HTR-8/SVneo (cell line): ENCODE results near the gene CHST14.
"Not testable (repeated sequence)": the region's sequence is repeated elsewhere in the genome, so short reads cannot be mapped to it uniquely, and the experiment has no call there.

Experiments
- DNase-seq: peaks from one replicate; pipeline ENCODE4 v3.0.0; 2011; ENCODE audit warnings: low spot score, mixed read lengths; ENCODE audit not compliant: insufficient read length
- FAIRE-seq: peaks from 2 replicates; lab custom pipeline; 2011; peaks lifted over from hg19 to GRCh38; lab: Jason Lieb, UNC

The CHST14 gene

GRCh38 chr15:40439960-40440742 lies 30.6 kb upstream of the CHST14 start:
- FAIRE-seq = no peak
- no peak for DNase-seq

- DNase-seq = peak; percentile 98
- no peak for FAIRE-seq
Observed at GRCh38 chr15:40440743-40441564, 29.8 kb upstream of the CHST14 start, which contains the start of gene BAHD1. TSS of gene BAHD1 (plus strand) at chr15:40440953. CDS start at chr15:40458465, 17,512 bp downstream.

GRCh38 chr15:40441565-40442531 lies 28.9 kb upstream of the CHST14 start:
- FAIRE-seq (no peak), DNase-seq (no peak)

GRCh38 chr15:40443255-40443654 lies 27.5 kb upstream of the CHST14 start:
- FAIRE-seq = no peak
- no peak for DNase-seq

DNA sequence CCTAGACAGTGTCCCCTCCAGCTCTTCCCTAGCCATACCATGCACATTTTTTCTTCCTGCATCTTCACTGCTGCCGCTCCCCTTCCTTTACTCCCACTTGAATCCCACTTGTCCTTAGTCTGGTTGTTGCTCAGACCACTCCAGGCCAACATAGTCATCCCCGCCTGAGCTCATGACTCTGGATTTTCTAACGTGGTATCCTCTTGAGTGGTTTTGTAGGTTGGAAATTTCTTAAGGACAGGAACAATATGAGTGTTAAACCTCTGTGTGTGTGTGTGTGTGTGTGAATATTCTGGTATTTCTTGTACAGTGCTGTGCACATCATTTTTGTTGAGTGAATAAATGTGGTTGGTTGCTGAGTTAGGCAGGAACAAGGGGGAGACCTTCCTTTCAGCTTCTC lies 26.9 kb upstream of the CHST14 start:
- FAIRE-seq = no peak
- DNase-seq = no peak

- no peak for DNase-seq
- no peak for FAIRE-seq
Observed at GRCh38 chr15:40444736-40445135, 26.0 kb upstream of the CHST14 start.

- FAIRE-seq = no peak
- no peak for DNase-seq
Observed at GRCh38 chr15:40445421-40445922, 25.3 kb upstream of the CHST14 start.

DNA sequence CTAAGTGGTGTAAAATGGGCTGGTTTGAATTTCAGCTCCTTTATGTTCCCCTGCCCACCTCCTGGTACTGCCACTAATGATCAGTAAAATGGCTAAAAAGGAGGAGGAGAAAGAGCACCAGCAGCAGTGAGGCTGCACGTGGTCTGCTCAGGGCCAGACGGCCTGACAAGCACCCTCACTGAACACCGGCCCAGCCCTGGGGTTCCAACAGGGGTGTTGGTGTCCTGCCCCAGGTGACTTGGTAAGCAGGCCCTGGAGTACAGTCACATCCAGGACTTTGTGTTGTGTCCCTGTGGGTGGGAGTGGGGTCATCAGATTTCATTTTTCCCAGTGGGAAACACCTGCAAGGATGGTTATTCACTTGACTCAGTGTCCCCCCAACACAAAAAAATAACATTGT lies 24.6 kb upstream of the CHST14 start:
- no peak for DNase-seq
- FAIRE-seq = no peak

DNA sequence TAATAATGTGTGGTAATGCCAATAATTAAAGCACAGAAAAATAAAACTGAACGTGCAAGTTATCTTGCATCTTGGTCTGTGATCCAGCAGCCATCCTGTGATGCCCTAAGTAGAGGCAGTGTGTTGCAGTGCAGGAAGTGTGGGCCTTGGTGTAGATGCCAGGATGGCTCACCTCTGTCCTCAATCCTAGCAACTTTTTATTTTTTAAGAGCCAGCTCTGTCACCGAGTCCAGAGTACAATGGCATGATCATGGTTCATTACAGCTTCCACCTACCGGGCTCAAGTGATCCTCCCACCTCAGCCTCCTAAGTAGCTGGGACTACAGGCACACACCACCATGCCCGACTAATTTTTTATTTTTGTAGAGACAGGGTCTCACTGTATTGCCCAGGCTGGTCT lies 22.4 kb upstream of the CHST14 start:
- DNase-seq = no peak
- no peak for FAIRE-seq

GRCh38 chr15:40449275-40449674 lies 21.5 kb upstream of the CHST14 start:
- FAIRE-seq (peak; percentile 42), DNase-seq (no peak)

DNA sequence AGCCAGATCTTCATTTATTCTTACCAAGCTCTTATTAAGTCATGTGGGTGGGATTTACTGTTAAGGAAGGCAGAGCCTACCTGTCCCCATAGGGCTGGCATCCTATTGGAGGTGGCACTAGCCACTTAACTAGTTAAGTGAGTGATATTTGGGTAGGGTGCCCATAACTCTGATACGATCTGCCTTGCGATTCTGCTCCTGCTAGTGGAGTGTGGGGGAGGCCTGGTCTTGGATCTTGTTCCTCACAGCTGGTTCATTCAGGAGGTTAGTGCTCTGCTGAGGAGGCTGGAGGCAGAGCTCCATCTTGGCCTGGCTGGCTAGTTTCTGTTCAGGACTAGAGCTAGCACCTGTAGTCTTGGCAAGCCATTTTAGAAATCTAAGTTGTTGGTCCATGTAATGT lies 20.7 kb upstream of the CHST14 start:
- FAIRE-seq (no peak), DNase-seq (no peak)

GRCh38 chr15:40451527-40452158 lies 19.1 kb upstream of the CHST14 start:
- DNase-seq (no peak), FAIRE-seq (no peak)

DNA sequence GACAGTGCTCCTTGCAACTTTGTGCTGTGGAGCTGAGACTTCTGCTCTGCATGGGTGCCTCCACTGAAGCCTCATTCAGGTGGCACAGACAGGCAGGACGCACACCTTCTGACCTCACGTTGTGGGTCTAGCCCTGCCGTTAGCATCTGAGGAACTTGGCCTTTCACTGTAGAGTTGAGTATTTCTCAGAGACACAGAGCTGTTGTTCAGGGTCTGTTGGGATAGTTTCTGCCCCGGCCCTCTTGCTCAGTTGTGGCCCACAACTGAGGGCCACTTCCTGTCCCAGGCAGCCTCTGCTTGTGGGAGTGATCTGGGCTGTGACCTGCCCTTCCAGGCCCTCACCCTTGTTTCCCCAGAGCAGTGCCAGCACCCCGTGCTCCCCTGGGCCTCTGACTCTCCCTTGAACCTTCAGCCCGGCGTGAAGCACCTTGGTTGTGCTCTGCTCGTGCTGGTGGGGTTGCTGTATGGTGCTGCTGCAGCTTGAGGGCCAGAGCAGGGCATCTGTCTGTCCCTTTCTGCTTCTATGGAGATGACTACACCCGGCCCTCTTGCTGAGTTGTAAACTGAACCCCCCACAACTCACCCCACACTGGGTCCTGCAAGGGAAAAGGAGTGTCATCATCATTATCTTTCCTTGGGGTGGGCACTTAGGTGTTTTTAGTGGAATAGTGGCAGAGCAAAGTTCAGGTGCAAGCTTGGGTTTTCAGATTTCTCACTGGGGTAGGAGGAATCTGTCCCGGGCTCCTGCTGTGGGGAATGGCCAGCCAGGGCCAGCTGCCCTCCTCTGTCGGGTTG lies 18.3 kb upstream of the CHST14 start:
- FAIRE-seq = no peak
- DNase-seq = no peak

DNA sequence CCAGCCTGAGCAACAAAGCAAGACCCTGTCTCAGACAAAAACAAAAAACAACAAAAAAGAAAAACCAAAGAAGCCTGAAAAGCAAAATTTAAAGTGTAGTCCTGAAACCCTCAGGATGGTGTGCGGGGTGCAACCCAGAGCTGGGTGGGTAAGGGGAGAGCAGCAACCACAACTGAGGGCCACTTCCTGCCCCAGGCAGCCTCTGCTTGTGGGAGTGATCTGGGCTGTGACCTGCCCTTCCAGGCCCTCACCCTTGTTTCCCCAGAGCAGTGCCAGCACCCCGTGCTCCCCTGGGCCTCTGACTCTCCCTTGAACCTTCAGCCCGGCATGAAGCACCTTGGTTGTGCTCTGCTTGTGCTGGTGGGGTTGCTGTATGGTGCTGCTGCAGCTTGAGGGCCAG lies 16.8 kb upstream of the CHST14 start:
- FAIRE-seq, DNase-seq: not testable (repeated sequence)

DNA sequence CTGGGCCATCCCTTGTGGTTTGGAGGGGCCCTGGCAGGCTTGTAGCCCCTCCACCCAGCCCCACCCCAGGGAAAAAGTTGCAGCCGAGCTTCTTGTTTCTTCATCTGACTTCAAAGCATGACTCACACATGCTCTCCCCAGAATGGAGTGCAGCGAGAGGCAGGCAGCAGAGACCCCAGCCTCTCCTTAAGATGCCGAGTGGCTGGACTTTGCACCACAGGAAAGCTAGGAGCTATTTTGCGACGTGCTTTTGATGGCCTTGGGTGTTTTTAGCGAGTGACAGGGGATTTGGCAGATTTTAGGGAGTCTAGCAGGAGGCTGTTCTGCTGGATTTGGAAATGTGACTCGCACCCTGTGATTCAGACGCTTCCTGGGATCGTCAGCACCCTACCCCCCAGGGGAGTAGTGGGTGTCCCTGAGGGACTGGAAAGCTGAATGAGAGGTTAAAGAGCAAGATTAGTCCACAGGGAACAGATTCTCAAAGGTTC lies 15.8 kb upstream of the CHST14 start:
- DNase-seq = no peak

GRCh38 chr15:40456299-40456712 lies 14.5 kb upstream of the CHST14 start:
- FAIRE-seq = no peak

More for the DNA sequence above, 15.8 kb upstream of the CHST14 start:
- no peak for FAIRE-seq

DNA sequence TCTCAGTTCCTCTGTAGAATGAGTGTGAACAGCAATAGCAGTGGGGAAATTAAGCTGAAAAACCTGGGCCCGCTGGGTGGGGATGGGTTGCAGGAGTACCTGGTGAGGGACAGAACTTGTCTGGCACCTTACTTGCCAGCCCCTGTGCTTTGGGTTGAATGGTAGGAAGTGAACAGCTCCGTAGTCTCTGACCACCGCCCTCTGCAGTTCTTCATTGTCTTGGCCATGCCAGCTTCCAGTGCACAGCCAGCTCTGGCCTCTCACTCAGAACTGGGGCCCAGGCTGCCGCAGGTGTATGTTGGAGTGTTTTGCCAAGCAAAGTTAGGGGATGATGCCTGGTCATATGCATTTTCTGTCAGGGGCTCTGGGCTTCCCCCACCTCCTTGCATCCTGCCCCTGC lies 14.0 kb upstream of the CHST14 start:
- FAIRE-seq (no peak), DNase-seq (no peak)

More at GRCh38 chr15:40456299-40456712, 14.5 kb upstream of the CHST14 start:
- DNase-seq = no peak
